ENCODE data around the gene RPL29. TPM values are rescaled to one million over a fixed set of nuclear protein-coding genes. Genes with fewer than 3 reads are reported as not detected.
A peak's percentile ranks its signal among the peaks of the same experiment; 100 is the strongest.

The RPL29 gene
- total and polyA plus RNA-seq, 2 of the 13 experiments (the other 11 are each of a cell fraction or from before 2014, with no cell fraction given): 1,348 to 2,263 TPM

DNA sequence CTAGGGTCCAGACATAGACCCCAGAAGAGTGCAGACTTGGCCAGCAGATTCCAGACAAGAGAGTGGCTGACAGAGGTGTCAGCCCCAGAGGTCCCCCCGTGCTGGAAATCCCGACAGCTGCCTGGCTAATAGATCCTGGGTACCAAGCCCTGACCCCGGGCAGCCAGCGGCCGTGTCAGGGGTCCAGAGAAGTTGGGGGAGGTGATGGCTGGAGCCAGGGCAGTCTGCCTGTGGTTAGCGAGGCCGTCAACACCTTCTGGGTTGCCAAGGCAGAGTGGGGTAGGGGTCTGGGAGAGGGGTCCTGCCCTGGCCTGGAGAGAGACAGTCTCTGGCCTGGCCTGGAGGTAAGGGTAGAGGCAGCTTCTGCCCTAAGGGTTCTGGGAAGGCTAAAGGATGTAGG, 25.1 kb upstream of the RPL29 start (continued):
- TF ChIP-seq, protein P1, sequence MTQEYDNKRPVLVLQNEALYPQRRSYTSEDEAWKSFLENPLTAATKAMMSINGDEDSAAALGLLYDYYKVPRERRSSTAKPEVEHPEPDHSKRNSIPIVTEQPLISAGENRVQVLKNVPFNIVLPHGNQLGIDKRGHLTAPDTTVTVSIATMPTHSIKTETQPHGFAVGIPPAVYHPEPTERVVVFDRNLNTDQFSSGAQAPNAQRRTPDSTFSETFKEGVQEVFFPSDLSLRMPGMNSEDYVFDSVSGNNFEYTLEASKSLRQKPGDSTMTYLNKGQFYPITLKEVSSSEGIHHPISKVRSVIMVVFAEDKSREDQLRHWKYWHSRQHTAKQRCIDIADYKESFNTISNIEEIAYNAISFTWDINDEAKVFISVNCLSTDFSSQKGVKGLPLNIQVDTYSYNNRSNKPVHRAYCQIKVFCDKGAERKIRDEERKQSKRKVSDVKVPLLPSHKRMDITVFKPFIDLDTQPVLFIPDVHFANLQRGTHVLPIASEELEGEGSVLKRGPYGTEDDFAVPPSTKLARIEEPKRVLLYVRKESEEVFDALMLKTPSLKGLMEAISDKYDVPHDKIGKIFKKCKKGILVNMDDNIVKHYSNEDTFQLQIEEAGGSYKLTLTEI (CRISPR knock-in tag; conservative IDR thresholded peaks at IDR 0.05): no peak
- TF ChIP-seq RFXANK (CRISPR knock-in tag; IDR thresholded peaks at IDR 0.05) (no peak), ZNF17 (CRISPR knock-in tag; IDR thresholded peaks at IDR 0.05) (no peak)

GRCh38 chr3:52019352-52020080, 23.8 kb upstream of the RPL29 start:
- H3K4me2 ChIP-seq (ENCODE audit: low read depth, low read length): peak overlapping the region; percentile 39; the same call in 1 of the 2 replicates
- H3K79me2 ChIP-seq (ENCODE audit: insufficient read depth, low read length): no peaks in the 10 kb centered on the region
- no peaks in the 10 kb centered on the region for H4K20me1 ChIP-seq (ENCODE audit: insufficient read depth, low read length)
- WGBS (ENCODE audit: low lambda C conversion rate): 20% methylated on average over 11 of the region's 17 CpGs
- TF ChIP-seq ZSCAN20 (CRISPR knock-in tag; IDR thresholded peaks at IDR 0.05; ENCODE audit: borderline replicate concordance): no peak
- TF ChIP-seq FOXM1 (CRISPR knock-in tag; IDR thresholded peaks at IDR 0.05): no peak
- no peak for TF ChIP-seq MED13 (CRISPR knock-in tag; IDR thresholded peaks at IDR 0.05)
- no peak for TF ChIP-seq ZNF101 (CRISPR knock-in tag; IDR thresholded peaks at IDR 0.05; ENCODE audit: borderline replicate concordance, low read depth)
- TF ChIP-seq ATF7-NPFF (CRISPR knock-in tag; IDR thresholded peaks at IDR 0.05; ENCODE audit: low read depth): no peak
- no peak for TF ChIP-seq ZNF749 (CRISPR knock-in tag; IDR thresholded peaks at IDR 0.05; ENCODE audit: borderline replicate concordance)
- TF ChIP-seq RFXANK (CRISPR knock-in tag; IDR thresholded peaks at IDR 0.05): no peak
- TF ChIP-seq HNRNPK (IDR thresholded peaks at IDR 0.05; ENCODE audit: low read depth, low read length, poor library complexity, severe bottlenecking): no peak
- no peak for TF ChIP-seq PRPF4 (IDR thresholded peaks at IDR 0.05; ENCODE audit: low read depth, low read length, poor library complexity, severe bottlenecking)
- TF ChIP-seq ELF4 (CRISPR knock-in tag; IDR thresholded peaks at IDR 0.05; ENCODE audit: borderline replicate concordance): no peak
- TF ChIP-seq PAF1 (CRISPR knock-in tag; IDR thresholded peaks at IDR 0.05): no peak
- TF ChIP-seq BCL6 (CRISPR knock-in tag; IDR thresholded peaks at IDR 0.05): no peak
- no peak for TF ChIP-seq SMARCE1 (IDR thresholded peaks at IDR 0.05; ENCODE audit: borderline replicate concordance)
- TF ChIP-seq KLF12 (CRISPR knock-in tag; IDR thresholded peaks at IDR 0.05; ENCODE audit: borderline replicate concordance): no peak
- no peak for TF ChIP-seq ZFX (CRISPR knock-in tag; IDR thresholded peaks at IDR 0.05; ENCODE audit: low read depth)
- TF ChIP-seq, protein P2, sequence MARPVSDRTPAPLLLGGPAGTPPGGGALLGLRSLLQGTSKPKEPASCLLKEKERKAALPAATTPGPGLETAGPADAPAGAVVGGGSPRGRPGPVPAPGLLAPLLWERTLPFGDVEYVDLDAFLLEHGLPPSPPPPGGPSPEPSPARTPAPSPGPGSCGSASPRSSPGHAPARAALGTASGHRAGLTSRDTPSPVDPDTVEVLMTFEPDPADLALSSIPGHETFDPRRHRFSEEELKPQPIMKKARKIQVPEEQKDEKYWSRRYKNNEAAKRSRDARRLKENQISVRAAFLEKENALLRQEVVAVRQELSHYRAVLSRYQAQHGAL (CRISPR knock-in tag; IDR thresholded peaks at IDR 0.05; ENCODE audit: not compliant biosample characterization): no peak
- no peaks in the 10 kb centered on the region for H3K9me3 ChIP-seq (ENCODE audit: low read length)
- peak overlapping the region in 1 of 3 experiments; percentile 40; a peak in 1 of 6 replicates for H3K4me3 ChIP-seq (replicated peaks in 1 of 3; ENCODE audit: insufficient read depth in 1 of 3, low read depth in 2 of 3, low read length in 3 of 3)
- no TSS peak for BruUV-seq (replicated peaks)
- no peaks in the 10 kb centered on the region for H3K36me3 ChIP-seq (replicated peaks in 1 of 2; ENCODE audit: control insufficient read depth in 1 of 2, insufficient read depth in 2 of 2, low read length in 2 of 2)
- DNase-seq (ENCODE audit: low spot score) (no peak), ATAC-seq (no peak), FAIRE-seq (no peak)
- H3K27ac ChIP-seq (ENCODE audit: extremely low read length, insufficient read depth, low read length): no peak overlapping the region
- H3K9ac ChIP-seq (ENCODE audit: insufficient read depth, low read depth, low read length): no peak overlapping the region
- intact Hi-C loops (cut with micrococcal nuclease; ENCODE audit: unreplicated experiment) (no loop called here), in situ Hi-C loops (cut with HindIII; ENCODE audit: extremely low pct_ligation_motif_present, low pct_unique_long_range_greater_than_20kb) (no loop called here)
- no peak overlapping the region for H2AFZ ChIP-seq (ENCODE audit: low read length)
- peaks cover 67% of the 10 kb centered on the region for H3K4me1 ChIP-seq (ENCODE audit: insufficient read depth, low read length)
- peaks cover 0 to 62% of the 10 kb centered on the region in 2 experiments; a peak in 3 of 5 replicates for H3K27me3 ChIP-seq (ENCODE audit: control insufficient read depth in 1 of 2, insufficient read depth in 2 of 2, low read length in 2 of 2)
- ChIA-PET POLR2A (interaction anchor here (1.7 kb wide), 1 partner anchor 14 kb away, joined by 5 read pairs; no protein-coding TSS in a partner anchor), CTCF (ENCODE audit: low intra/inter-chr PET ratio, low total read pairs) (no interaction called here)

Data from HepG2 (cell line).